GM19468 (cell line): ENCODE measurements around the gene RBPMS2.

Experiments
- ATAC-seq: cut with Tn5 transposase; IDR thresholded peaks from one replicate; pipeline ENCODE4 v1.9.1; 2021; ENCODE audit warnings: mild to moderate bottlenecking, moderate library complexity, moderate number of reproducible peaks; ENCODE audit not compliant: unreplicated experiment; ENCODE audit errors: extremely low read depth

The RBPMS2 gene

DNA sequence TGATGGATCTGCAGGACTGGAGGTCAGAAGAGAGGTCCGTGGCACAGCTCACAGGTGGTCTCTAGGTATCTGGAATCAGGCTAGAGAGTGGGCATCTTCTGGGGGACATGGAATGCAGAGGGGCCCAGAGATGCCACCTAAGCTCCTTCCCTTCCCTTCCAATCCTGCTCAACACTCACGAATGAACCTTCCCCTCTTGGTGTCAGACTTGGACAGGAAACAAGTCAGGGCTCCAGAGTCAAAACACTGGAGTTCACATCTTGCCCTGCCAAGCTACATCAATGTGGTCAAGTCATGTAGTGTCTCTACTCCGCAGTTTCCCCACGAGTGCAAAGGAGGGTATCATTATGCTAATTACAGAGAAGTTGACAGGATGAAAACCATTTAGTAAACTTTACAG, 16.0 kb upstream of the RBPMS2 start:
- ATAC-seq, result no peak

DNA sequence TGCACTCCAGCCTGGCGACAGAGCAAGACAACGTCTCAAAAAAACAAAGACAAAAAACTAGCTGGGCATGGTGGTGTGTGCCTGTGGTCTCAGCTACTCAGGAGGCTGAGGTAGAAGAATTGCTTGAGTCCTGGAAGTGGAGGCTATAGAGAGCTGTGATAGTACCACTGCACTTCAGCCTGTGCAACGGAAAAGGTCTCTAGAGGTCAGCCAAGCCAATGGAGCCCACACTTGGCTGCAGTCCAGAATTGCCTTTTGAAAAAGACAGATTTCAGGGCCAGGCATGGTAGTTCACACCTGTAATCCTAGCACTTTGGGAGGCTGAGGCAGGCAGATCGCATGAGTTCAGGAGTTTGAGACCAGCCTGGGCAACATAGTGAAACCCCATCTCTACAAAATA, 8.4 kb upstream of the RBPMS2 start:
- ATAC-seq, result no peak

DNA sequence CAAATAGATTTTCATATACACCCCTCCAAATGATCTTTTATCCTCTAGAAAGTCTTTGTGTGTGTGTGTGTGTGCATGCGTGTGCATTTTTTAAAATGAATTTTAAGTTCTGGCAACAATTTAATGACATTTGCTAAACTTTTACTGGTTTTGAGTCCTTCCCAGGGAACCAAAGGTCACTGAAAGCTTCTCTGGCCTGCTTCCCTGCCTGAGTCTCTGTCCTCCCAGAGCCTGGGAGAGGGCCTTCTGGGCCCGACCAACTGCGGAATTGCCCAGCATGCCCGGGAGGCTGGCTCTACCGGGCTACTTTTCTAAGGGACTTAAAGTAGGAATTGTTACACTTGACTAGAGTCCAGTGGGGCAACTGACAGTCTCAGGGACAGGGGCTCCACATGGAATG, 7.4 kb upstream of the RBPMS2 start:
- no peak for ATAC-seq

DNA sequence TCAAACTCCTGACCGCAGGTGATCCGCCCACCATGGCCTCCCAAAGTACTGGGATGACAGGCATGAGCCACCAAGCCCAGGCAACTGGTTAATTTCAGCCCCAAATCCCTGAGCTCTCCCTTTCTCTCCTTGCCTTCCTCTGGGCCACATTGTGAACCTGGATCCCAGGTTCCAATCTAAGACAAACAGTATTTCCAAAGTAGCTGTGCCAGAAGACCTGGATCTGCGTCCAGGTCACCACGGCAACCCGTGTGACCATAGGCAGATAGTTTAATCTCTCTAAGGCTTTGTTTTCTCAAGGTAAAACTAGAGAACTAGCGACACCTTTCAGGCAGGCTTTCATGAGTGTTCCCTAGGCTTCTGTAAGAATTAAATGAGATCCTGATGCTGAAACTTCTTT, 5.9 kb upstream of the RBPMS2 start:
- ATAC-seq, result no peak

DNA sequence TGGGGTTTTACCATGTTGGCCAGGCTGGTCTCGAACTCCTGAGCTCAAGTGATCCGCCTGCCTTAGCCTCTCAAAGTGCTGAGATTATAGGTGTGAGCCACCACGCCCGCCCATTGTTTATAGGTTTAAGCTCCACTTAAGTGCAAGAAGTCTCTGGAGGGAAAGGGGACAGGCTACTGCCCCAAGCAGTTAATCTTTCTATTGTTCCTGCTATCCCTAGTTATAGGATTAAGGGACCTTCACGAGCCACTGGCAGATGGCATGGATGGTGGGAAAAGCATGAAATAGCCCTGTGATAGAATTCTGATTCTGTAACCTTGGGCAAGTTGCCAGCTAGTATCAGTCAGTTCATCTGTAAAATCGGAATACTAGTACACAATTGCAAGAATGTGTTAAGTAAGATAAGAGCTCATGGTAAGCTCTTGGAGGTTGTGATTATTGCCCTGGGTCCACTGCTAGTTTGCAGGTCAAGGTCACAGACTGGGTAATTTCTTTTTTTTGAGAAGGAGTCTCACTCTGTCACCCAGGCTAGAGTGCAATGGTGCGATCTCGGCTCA, 5.3 kb upstream of the RBPMS2 start:
- no peak for ATAC-seq

DNA sequence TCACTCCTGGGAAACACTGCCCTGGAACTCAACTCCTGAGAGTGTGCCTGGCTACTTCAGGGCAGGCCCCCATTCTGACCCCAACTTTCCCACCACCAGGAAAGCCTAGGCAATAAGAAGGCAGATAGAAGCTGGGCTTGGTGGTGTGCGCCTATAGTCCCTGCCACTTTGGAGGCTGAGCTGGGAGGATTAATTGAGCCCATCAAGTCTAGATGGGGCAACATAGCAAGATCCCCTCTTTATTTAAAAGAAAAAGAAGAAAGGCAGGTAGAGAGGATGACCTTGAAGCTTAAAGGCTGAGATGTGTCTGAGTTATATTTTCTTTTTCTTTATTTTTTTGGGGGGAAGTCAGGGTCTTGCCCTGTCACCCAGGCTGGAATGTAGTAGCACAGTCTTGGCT, 4.2 kb upstream of the RBPMS2 start:
- no peak for ATAC-seq

DNA sequence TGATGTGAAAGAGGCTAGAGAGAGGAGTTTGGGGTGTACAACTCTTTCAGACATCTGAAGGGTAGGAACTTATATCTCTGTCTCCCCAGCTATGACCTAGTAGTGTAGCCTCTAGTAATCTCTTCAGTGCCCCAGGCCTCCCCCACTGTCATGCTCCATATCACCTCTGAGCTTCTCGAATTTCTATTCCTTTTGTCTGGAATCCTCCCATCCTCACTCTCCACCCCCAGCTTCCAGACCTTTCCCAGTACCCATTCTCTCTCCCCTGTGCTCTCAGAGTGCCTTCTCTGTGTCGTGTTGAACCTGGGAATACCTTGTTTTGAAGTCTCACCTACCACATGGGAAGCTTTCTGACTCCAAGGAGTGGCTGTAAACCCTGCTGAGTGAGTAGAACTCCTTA, 3.6 kb upstream of the RBPMS2 start:
- ATAC-seq, result no peak

DNA sequence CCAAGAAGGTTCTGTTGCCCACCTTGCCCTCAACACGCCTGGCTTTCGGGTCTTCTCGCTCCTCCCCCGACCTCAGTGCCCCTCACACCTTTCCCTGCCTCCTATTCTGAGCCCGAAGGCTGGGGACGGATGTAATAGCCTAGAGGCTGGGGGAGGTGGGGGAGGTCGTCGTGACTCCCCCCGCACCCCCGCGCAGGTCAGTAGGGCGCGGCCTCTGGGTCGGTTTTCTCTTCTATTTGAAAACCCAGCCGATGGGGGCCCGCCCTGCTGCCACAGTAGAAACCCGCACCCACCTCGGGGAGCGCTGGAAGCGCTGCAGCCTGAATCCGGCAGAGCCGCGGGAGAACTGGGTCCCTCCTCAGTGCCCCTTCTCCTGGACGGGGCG, 1.0 kb upstream of the RBPMS2 start:
- ATAC-seq, result no peak

DNA sequence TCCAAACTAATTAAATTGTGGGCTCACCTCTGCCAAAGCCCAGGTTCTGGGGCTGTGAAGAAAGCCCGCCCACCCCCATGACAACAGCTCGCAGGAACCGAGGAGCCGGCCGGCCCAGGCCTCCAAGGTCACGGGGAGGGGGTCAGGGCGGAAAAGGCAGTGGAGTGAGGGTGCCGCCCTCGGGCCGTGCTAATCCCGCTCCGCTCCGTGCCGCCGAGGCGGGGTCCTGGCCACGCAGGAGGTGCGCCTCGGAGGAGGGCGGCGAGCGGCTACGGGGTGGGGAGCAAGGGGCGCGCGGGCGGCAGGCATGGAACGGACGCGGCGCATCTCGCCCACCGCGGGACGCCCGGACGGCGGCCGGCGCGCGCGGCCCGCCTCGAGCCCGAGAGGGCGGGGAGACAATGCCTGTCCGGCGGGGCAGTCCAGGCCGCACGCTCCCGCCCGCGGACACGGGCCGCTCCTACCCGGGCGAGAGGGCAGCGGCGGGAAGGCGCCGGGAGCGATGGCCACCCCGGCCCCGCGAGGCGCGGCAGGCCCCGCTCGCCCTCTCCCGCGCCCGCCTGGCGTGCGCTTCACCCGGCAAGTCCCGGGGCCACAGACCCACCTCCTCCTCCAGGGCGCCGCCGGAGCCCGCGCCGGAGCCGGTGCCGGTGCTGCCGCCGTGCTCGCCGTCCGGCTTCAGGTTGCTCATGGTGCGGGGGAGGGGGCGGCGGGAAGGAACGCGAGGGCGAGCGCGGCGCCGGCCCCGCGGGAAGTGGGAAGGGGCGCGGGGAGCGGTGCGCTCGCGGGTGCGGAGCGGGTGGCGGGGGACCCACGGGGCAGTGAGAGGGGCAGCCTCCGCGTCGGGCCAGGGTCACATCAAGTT, 528 bp downstream of the RBPMS2 start:
- no peak for ATAC-seq

DNA sequence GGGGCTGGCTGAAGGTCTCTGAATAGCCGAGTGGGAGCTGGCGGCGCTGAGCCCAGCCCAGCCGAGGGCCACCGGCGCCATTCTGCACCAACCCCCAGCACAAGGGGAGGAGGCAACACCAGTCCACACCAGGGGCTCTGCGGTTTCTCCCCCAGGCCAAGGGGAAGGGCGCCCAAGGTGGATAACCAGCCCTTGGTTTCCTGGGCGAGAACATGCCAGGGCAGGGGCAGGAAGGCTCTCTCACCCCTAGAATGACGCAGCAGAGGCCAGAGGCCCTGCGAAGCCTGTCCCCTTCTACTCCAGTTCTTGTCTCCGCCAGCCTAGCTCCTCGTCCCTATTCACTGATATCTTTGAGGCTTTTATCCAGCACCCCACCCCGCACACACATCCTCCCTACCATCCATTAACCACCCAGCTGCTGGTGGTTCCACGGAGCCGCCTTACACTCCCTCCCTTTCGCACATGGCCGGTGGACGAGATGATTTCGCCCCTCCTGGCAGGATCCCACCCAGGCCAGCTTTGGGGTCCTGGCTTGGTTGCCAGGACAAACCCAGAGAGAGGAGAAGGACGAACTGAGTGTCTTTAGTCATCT, 1.3 kb downstream of the RBPMS2 start:
- ATAC-seq, result no peak

DNA sequence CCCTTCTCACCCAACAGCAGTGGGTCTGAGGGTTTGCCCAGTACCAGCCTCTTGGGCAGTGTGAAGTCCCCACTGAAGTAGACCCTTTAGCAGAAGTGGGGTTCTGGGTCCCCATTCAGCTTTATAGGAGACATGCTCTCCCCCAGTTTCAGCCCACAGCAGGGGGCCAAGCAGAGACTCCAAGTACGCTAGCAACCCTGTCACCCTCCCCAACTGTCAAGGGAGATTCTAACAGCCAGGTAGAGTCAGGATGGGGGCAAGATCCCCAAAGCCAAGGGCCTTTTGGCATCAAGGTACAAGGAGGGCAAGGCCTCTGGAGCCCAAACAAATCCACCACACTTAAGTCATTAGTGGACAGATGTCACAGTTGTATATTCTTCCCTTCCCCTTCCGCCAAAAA, 1.8 kb downstream of the RBPMS2 start:
- no peak for ATAC-seq

DNA sequence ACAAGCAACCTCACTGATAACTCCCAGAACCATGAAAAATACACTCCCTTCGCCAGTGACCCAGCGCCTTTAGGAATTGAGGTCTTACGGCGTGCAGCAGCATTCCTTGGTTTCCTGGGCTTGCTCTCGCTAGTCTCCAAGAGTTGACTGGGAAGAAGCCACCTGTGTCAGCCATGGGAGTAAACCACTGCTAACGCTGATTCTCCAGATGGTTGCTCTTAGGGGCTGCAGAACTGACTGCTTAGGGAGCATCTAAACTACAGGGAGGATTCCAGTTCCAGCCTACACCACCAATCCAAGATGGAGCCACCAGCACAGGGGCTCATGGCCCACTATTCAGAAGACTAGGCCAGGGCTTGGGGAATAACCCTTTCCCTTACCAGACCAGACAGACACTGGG, 2.4 kb downstream of the RBPMS2 start:
- no peak for ATAC-seq

DNA sequence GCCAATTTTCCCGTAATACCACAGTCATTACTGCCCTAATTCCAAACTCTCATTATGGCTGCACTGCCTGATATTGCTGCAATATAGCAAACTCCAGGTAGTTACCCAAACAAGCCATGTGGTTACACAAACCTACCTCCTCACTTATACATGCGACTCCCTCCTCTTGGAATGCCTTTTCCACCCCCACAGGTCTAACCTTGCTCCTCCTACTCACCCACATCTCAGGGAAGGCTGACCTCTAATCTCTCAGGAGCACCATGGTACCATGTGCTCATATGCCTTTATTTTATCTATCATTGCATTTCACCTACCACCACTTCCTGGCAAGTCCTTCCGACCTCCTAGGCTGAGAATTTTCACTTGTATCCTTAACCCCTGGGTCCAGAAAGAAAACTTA, 2.9 kb downstream of the RBPMS2 start:
- ATAC-seq, result no peak

DNA sequence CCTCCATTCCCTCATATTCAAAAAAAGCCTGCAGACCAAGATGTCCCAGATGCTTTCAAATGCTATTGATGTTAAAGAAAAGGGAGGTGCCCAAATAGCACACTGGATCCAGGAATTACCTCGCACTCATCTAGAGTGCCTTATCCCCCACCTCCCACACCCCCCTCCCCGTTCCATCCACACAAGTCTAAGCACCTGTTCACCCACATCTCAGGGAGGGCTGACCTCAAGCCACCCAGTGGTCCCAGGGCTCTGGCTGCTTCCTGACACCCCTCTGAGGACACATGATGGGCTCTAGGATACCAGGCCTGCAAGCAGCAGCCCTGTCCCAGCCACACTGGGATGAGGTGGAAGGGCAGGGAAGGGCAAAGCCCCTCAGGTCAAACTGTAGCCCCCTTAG, 4.8 kb downstream of the RBPMS2 start:
- ATAC-seq, result no peak

DNA sequence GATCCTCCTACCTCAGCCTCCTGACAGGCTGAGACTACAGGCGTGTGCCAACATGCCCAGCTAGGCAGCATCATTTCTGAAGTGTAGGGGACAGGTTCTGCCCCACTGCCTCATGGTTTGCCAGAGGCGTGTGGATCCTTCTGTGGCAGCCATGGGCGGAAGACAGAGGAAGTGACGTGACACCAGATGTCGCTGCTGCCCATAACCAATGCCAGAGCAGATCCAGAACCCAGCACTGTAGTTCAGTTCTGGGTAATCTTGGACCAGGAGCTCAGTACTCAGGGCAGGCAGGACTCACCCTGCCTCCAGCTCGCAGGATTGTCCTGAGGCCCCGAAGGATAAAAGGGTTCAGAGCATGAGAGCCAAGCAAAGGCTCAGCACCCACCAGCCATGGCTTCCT, 8.2 kb downstream of the RBPMS2 start:
- no peak for ATAC-seq

DNA sequence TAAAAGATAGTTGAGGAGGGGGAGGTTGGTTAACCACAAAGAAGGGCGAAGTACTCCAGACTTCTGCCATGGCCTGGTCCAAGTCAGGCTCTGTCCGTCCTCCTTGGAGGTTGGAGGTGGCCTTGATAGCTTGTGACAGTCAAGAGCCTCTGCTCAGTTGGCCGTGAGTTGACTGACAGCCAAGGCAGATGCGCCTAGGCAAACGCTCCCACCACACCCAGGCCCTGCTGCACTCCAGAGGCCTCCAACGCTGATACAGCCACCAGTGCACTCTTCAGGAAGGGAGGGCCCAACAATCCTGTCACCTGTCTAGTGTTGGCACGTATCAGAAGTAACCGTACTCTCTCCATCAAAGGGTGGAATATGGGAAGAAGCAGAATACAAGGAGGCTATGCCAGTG, 9.3 kb downstream of the RBPMS2 start:
- no peak for ATAC-seq

DNA sequence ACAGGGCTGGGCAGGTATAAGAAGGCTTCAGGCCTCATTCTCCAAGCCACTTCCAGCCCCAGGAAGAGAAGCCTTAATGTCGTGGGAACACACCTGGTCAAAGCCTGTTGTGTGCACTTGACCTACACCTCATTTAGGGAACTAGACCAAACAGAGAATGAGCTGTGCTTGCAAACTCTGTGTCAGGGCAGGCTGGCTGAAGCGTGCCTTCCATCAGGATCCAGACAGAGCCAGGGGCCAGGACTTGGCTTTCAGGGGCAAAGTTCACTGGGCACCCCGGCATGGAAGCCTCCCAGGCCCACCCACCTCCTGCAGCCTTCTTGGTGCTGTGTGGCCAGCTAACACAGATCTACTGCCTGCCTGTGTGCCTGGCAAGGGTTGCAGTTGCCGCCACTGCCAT, 11.5 kb downstream of the RBPMS2 start:
- no peak for ATAC-seq

DNA sequence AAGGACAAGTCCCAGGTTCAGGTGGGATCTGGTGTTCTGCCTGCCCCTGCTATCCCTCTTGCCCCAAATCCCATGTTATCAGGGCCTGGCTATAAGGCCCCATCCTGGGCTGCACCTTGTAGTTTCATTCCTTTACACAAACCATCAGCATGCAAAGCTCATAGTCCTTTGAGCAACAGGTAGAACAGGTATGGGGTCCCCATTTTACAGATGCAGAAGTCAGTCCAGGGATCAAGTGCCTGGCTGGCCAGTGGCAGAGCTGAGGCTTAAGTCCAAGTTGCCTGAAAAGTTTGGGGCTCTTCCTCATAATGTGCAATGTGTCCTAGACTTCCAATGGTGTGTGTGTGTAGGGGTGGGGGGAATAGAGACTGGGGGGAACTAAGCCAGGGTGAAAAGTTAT, 11.9 kb downstream of the RBPMS2 start:
- ATAC-seq, result no peak

DNA sequence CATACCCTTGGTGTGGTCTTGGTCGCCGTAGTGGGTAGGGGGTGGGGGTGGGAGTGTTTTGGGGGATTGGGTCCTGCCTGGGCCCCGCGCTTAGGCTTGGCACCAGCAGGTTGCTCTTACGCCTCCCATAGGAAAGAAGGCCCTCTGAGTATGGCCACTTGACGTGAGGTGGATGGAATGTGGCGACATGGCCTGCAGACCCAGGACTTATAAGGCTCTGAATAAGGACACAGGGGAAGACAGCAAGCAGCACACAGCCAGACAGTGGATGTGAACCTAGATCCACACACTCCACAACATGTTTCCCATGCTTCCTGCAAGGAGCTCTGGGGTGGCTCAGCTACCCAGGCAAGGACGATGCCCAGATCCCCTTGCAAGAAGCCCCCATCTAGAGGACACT, 12.4 kb downstream of the RBPMS2 start:
- ATAC-seq, result no peak

DNA sequence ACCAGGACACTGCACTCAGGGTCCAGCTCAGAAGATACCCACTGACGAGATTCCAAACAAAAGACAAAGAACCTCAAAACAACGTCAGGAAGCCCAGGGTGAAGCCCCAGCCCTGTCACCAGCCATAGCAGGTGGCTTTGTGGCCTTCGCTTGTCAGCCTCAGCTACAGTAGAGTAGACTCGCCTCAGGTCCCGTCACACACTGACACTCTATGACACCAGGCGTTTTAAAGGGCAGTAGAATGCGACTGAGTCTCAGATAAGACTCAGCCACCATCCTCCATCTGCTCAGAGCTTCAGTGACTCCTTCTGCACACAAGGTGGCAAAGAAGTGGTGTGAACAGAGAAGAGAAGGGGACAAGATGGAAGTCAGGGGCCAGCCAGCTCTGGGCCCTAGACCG, 12.8 kb downstream of the RBPMS2 start:
- ATAC-seq, result no peak

DNA sequence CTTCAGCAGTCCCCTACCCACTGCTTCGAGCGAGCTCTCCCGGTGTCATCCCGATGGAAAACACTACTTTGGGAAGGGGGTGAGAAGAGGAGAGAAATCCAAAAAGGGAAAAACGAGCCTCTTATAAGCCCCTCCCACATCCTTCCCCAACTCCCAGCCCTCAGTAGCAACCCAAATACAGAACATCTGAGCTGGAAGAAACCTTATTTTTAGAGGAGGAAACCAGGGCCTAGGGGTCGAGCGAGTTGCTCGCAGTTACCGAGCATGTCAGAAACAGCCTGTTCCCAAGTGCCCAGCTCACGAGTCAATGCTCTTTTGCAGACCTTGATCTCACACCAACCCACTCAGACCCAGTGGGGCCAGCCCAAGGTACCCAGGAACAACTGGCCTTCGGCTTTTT, 14.2 kb downstream of the RBPMS2 start:
- ATAC-seq, result no peak

DNA sequence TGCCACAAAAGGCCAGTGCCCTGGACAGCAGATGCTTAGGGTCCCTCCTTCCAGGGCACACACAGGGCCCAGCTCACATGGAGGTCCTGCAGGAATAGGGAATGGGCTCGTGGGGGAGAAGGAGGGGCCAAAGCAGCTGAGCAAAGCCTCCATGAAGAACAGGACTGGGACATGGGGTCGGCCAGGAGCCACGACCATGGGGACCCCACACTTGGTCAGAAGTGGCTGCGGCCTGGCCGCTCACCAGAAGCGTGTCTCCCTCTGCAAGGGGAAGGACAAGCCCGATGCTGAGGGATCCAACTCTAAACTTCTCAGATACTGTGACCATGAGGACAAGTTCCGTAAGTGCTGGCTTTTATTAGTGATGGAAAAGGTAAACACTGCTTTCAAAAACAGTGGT, 15.3 kb downstream of the RBPMS2 start:
- ATAC-seq, result no peak
